Osteoblast (primary cell): ENCODE data around the gene SHISA2. TPM values are rescaled to one million over a fixed set of nuclear protein-coding genes. Genes with fewer than 3 reads are reported as not detected.

ENCODE experiments used
- DNase-seq: peaks from one replicate; pipeline ENCODE4 v3.0.0; 2011; ENCODE audit warnings: low spot score, mixed read lengths; ENCODE audit not compliant: insufficient read length; ENCODE audit errors: missing footprints
- H2AFZ ChIP-seq: 2 replicates; pipeline ENCODE4 v1.6.0; 2011; ENCODE audit warnings: mild to moderate bottlenecking, low read length
- H3K27ac ChIP-seq: 2 replicates; pipeline ENCODE4 v1.5.1; 2011; ENCODE audit warnings: mild to moderate bottlenecking, low read depth, low read length, moderate library complexity
- H3K27me3 ChIP-seq: 2 replicates; pipeline ENCODE4 v1.6.0; 2012; ENCODE audit warnings: mild to moderate bottlenecking, control low read depth, inconsistent platforms, low read length, moderate library complexity; ENCODE audit not compliant: insufficient read depth
- H3K36me3 ChIP-seq: 2 replicates; pipeline ENCODE4 v1.5.1; 2011; ENCODE audit warnings: mild to moderate bottlenecking, low read length, control low read depth, moderate library complexity; ENCODE audit not compliant: insufficient read depth
- H3K4me1 ChIP-seq: 2 replicates; pipeline ENCODE4 v1.5.1; 2011; ENCODE audit warnings: mild to moderate bottlenecking, low read length, control low read depth, moderate library complexity; ENCODE audit not compliant: insufficient read depth
- H3K4me2 ChIP-seq: 2 replicates; pipeline ENCODE4 v1.6.0; 2011; ENCODE audit warnings: mild to moderate bottlenecking, low read length; ENCODE audit not compliant: insufficient read depth
- H3K4me3 ChIP-seq: fragments of 200-600 bp; sonication (generic); 3 replicates; pipeline ENCODE4 v1.5.1; 2012; ENCODE audit warnings: mild to moderate bottlenecking, low read length, inconsistent platforms; ENCODE audit not compliant: insufficient read depth
- H3K79me2 ChIP-seq: 2 replicates; pipeline ENCODE4 v1.6.0; 2012; ENCODE audit warnings: mild to moderate bottlenecking, low read length, control low read depth, inconsistent platforms; ENCODE audit not compliant: insufficient read depth
- H3K9me3 ChIP-seq: 2 replicates; pipeline ENCODE4 v1.5.1; 2011; ENCODE audit warnings: low read depth, low read length, control low read depth
- H4K20me1 ChIP-seq: 2 replicates; pipeline ENCODE4 v1.6.0; 2012; ENCODE audit warnings: mild to moderate bottlenecking, low read length, control low read depth; ENCODE audit not compliant: insufficient read depth
- CTCF ChIP-seq: IDR thresholded peaks from 2 replicates; pipeline ENCODE4 v1.5.1; 2011; ENCODE audit warnings: mild to moderate bottlenecking, low read depth, low read length, moderate library complexity; ENCODE audit errors: extremely low read depth
- total RNA-seq: library from RNA; depleted of rRNA; stranded (reverse); fragments of >200 nt; gene quantifications from 2 replicates; pipeline ENCODE4 v1.2.3, GENCODE V29; 2012

The SHISA2 gene
- total RNA-seq, 1 donor = 4.3 TPM

GRCh38 chr13:26042785-26043184 lies 9.0 kb downstream of the SHISA2 start:
- Histone ChIP-seq H2AFZ (no peak overlapping the region), H3K79me2 (no peaks in the 10 kb centered on the region), H3K9me3 (no peaks in the 10 kb centered on the region), H3K27ac (no peak overlapping the region), H3K27me3 (no peaks in the 10 kb centered on the region), H3K4me3 (no peak overlapping the region), H3K36me3 (no peaks in the 10 kb centered on the region), H3K4me2 (no peak overlapping the region), H4K20me1 (no peaks in the 10 kb centered on the region), H3K4me1 (no peaks in the 10 kb centered on the region)
- TF ChIP-seq CTCF = no peak
- no peak for DNase-seq

DNA sequence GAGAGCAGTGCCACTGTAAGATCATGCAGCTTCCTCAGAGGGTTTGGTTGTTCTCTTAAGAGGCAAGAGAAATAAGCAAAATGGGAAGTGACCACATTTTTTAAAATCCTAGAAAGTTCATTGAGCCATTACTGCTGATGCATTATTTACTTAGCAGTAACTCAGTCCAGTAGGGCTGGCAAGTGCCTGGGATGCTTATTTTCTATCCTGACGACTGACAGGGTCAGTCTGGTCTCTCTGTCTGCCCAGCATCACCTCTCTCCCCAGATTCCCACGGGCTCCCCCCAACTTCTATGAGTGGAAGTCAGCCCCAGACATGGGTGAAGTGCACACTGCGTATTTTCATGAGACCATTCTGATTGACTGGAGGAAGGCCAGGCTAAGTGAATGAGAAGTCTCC lies 10.4 kb downstream of the SHISA2 start:
- no peak for DNase-seq

GRCh38 chr13:26038931-26039475 lies 12.8 kb downstream of the SHISA2 start:
- TF ChIP-seq CTCF = no peak
- H3K4me2 ChIP-seq = no peak overlapping the region

More for the DNA sequence above, 10.4 kb downstream of the SHISA2 start:
- Histone ChIP-seq H3K27me3 (no peaks in the 10 kb centered on the region), H3K27ac (no peak overlapping the region), H3K4me3 (no peak overlapping the region), H3K4me2 (no peak overlapping the region), H3K9me3 (no peaks in the 10 kb centered on the region), H3K36me3 (no peaks in the 10 kb centered on the region), H2AFZ (no peak overlapping the region), H4K20me1 (no peaks in the 10 kb centered on the region), H3K4me1 (no peaks in the 10 kb centered on the region), H3K79me2 (no peaks in the 10 kb centered on the region)
- TF ChIP-seq CTCF = no peak

GRCh38 chr13:26037302-26037701 lies 14.5 kb downstream of the SHISA2 start:
- H3K36me3 ChIP-seq = no peaks in the 10 kb centered on the region
- no peaks in the 10 kb centered on the region for H3K9me3 ChIP-seq
- H3K4me3 ChIP-seq = no peak overlapping the region
- TF ChIP-seq CTCF = peak; percentile 42
- H4K20me1 ChIP-seq = no peaks in the 10 kb centered on the region
- H3K27ac ChIP-seq = no peak overlapping the region
- H2AFZ ChIP-seq = no peak overlapping the region
- H3K4me1 ChIP-seq = no peaks in the 10 kb centered on the region
- no peak overlapping the region for H3K4me2 ChIP-seq
- no peaks in the 10 kb centered on the region for H3K79me2 ChIP-seq
- no peaks in the 10 kb centered on the region for H3K27me3 ChIP-seq
- no peak for DNase-seq

More at GRCh38 chr13:26038931-26039475, 12.8 kb downstream of the SHISA2 start:
- Histone ChIP-seq H3K4me1 (no peaks in the 10 kb centered on the region), H3K4me3 (no peak overlapping the region), H3K27ac (no peak overlapping the region), H3K36me3 (no peaks in the 10 kb centered on the region), H3K9me3 (no peaks in the 10 kb centered on the region), H3K27me3 (no peaks in the 10 kb centered on the region), H3K79me2 (no peaks in the 10 kb centered on the region), H4K20me1 (no peaks in the 10 kb centered on the region), H2AFZ (no peak overlapping the region)
- DNase-seq = no peak
